HTR-8/SVneo (cell line): ENCODE data around the gene RABGAP1.

Experiments used
- DNase-seq: peaks from one replicate; pipeline ENCODE4 v3.0.0; 2011; ENCODE audit warnings: low spot score, mixed read lengths; ENCODE audit not compliant: insufficient read length
- FAIRE-seq: peaks from 2 replicates; lab custom pipeline; 2011; peaks lifted over from hg19 to GRCh38; lab: Jason Lieb, UNC

Gene RABGAP1

GRCh38 chr9:122941582-122942234 lies 888 bp downstream of the RABGAP1 start:
- DNase-seq: peak; percentile 15
- no peak for FAIRE-seq

GRCh38 chr9:122944960-122945888 lies 4.4 kb downstream of the RABGAP1 start:
- FAIRE-seq: no peak

GRCh38 chr9:122946461-122947005 lies 5.7 kb downstream of the RABGAP1 start:
- no peak for DNase-seq
- no peak for FAIRE-seq

More at GRCh38 chr9:122944960-122945888, 4.4 kb downstream of the RABGAP1 start:
- no peak for DNase-seq

- DNase-seq (no peak), FAIRE-seq (no peak)
Measured at GRCh38 chr9:122948313-122948712, 7.5 kb downstream of the RABGAP1 start.

GRCh38 chr9:122949696-122950095 lies 8.9 kb downstream of the RABGAP1 start:
- DNase-seq: no peak
- no peak for FAIRE-seq

- FAIRE-seq: no peak
Measured at GRCh38 chr9:122950263-122950662, 9.4 kb downstream of the RABGAP1 start.

GRCh38 chr9:122951056-122951455 lies 10.2 kb downstream of the RABGAP1 start:
- no peak for DNase-seq
- no peak for FAIRE-seq

More at GRCh38 chr9:122950263-122950662, 9.4 kb downstream of the RABGAP1 start:
- no peak for DNase-seq

GRCh38 chr9:122954253-122954691 lies 13.5 kb downstream of the RABGAP1 start:
- DNase-seq: no peak
- FAIRE-seq: no peak

GRCh38 chr9:122955961-122956360 lies 15.1 kb downstream of the RABGAP1 start:
- DNase-seq (no peak), FAIRE-seq (no peak)

GRCh38 chr9:122961139-122961538 lies 20.3 kb downstream of the RABGAP1 start:
- no peak for FAIRE-seq
- no peak for DNase-seq

- DNase-seq (no peak), FAIRE-seq (no peak)
Measured at GRCh38 chr9:122975196-122975595, 34.4 kb downstream of the RABGAP1 start.

GRCh38 chr9:122978601-122979000 lies 37.8 kb downstream of the RABGAP1 start:
- DNase-seq: no peak
- no peak for FAIRE-seq

GRCh38 chr9:122986010-122986409 lies 45.2 kb downstream of the RABGAP1 start:
- FAIRE-seq: no peak
- DNase-seq: no peak

GRCh38 chr9:122988141-122988540 lies 47.3 kb downstream of the RABGAP1 start:
- FAIRE-seq (no peak), DNase-seq (no peak)

- no peak for FAIRE-seq
- DNase-seq: no peak
Measured at GRCh38 chr9:122988920-122989621, 48.3 kb downstream of the RABGAP1 start.

- FAIRE-seq: no peak
- DNase-seq: peak; percentile 55
Measured at GRCh38 chr9:122991370-122991830, 50.6 kb downstream of the RABGAP1 start.

GRCh38 chr9:122996586-122996985 lies 55.8 kb downstream of the RABGAP1 start:
- DNase-seq: no peak
- FAIRE-seq: no peak

- FAIRE-seq (no peak), DNase-seq (no peak)
Measured at GRCh38 chr9:122998448-122998847, 57.6 kb downstream of the RABGAP1 start.

GRCh38 chr9:123000371-123001068 lies 59.7 kb downstream of the RABGAP1 start:
- DNase-seq (no peak), FAIRE-seq (no peak)

GRCh38 chr9:123002754-123003153 lies 61.9 kb downstream of the RABGAP1 start:
- no peak for DNase-seq
- no peak for FAIRE-seq
